Sigmoid colon (tissue), 4 donors: ENCODE data around the gene CPNE6.

Experiments used
- EP300 ChIP-seq, 4 donors: sonication (generic); formaldehyde crosslinking; IDR thresholded peaks; one replicate each; pipeline ENCODE4 v1.6.1; 2017; ENCODE audit warnings: antibody characterized with exemption in 4 of 4
- POLR2A ChIP-seq, 2 donors: fragments of 450-650 bp; IDR thresholded peaks; one replicate each; pipeline ENCODE4 v1.6.1; 2016; ENCODE audit warnings: antibody characterized with exemption in 2 of 2, mild to moderate bottlenecking in 2 of 2, moderate library complexity in 2 of 2
- POLR2AphosphoS5 ChIP-seq, 4 donors: sonication (generic); formaldehyde crosslinking; IDR thresholded peaks; one replicate each; pipeline ENCODE4 v1.6.1; 2017; ENCODE audit warnings: antibody characterized with exemption in 4 of 4
- TF ChIP-seq, protein P1 (sequence below), 4 experiments: fragments of 450-650 bp in 3 of 4; fragments of 200-600 bp in 1 of 4; IDR thresholded peaks; one replicate each; pipeline ENCODE4 v1.5.1; 2016 to 2019; ENCODE audit warnings: antibody characterized with exemption in 4 of 4, mild to moderate bottlenecking in 3 of 4, moderate library complexity in 2 of 4

DNA sequence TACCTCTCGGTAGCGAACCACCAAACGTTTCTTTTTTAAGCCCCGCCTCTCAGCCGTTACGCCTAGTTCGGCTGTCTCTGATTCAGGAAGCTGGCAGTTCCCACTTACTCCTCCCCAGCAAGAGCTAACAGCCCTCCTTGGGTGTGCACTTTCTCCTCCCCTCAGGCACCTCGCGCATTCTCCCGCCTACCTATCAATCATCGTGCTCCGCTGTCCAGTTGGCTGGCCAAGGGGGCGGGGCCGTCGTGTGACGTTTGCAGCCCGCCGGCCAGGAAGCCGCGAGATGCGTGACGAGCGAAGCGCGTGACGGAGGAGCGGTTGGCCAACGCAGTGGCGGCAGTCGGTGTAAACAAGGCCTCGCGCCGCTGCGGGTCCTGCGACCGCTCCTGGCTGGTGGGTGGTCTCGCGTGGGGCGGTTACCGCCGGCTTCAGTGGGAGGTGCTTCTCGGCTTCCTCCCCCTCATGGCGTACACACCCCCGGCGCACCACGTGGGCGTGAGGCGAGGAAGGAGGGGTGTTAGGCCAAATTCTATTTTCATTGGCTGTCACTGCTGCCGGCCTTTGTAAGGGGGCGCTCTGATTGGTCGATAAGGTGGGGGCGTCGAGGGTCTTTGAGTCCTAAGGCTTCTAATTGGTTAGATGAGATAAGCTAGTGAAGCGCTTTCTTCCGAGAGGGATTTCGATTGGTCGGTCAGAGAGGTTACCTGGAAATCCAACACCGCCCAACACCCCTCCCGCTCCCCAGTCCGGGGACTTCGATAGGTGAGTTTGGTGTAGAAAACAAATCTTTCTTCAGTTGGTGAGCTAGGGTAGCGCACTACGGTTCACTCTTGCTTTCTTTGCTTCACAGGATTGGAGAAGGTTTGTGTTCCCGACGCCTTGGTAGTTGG is 43.4 kb downstream of the CPNE6 start, which contains the start of the genes DCAF11 and NRL:
- TF ChIP-seq, protein P1, sequence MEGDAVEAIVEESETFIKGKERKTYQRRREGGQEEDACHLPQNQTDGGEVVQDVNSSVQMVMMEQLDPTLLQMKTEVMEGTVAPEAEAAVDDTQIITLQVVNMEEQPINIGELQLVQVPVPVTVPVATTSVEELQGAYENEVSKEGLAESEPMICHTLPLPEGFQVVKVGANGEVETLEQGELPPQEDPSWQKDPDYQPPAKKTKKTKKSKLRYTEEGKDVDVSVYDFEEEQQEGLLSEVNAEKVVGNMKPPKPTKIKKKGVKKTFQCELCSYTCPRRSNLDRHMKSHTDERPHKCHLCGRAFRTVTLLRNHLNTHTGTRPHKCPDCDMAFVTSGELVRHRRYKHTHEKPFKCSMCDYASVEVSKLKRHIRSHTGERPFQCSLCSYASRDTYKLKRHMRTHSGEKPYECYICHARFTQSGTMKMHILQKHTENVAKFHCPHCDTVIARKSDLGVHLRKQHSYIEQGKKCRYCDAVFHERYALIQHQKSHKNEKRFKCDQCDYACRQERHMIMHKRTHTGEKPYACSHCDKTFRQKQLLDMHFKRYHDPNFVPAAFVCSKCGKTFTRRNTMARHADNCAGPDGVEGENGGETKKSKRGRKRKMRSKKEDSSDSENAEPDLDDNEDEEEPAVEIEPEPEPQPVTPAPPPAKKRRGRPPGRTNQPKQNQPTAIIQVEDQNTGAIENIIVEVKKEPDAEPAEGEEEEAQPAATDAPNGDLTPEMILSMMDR (IDR thresholded peaks at IDR 0.05): no peak
- peak; percentile 59 to 88 (median 69) for TF ChIP-seq POLR2AphosphoS5 (IDR thresholded peaks at IDR 0.05)
- TF ChIP-seq EP300 (IDR thresholded peaks at IDR 0.05): peak in 3 of 4 donors; percentile 81 to 90 (median 89)
- no peak for TF ChIP-seq POLR2A (IDR thresholded peaks at IDR 0.05)
